ENCODE results near the gene RHOXF1.
"Not testable (repeated sequence)": the region's sequence is repeated elsewhere in the genome, so short reads cannot be mapped to it uniquely, and the experiment has no call there.

Gene RHOXF1

GRCh38 chrX:120136840-120137239, 21.1 kb upstream of the RHOXF1 start:
- H3K27me3 ChIP-seq (ENCODE audit: low read depth, low read length), result no peaks in the 10 kb centered on the region
- H3K36me3 ChIP-seq (replicated peaks; ENCODE audit: low read depth, low read length), result no peaks in the 10 kb centered on the region
- H3K27ac ChIP-seq (ENCODE audit: low read length), result no peak overlapping the region
- H4K20me1 ChIP-seq (ENCODE audit: insufficient read depth, low read length), result no peaks in the 10 kb centered on the region
- no peak overlapping the region for H2AFZ ChIP-seq (ENCODE audit: low read depth, low read length)
- peaks cover 9% of the 10 kb centered on the region; the same call in 1 of the 2 replicates for H3K4me1 ChIP-seq (ENCODE audit: low read length)
- no peaks in the 10 kb centered on the region for H3K9me3 ChIP-seq (ENCODE audit: insufficient read depth, low read length)
- no peak overlapping the region for H3K4me3 ChIP-seq (ENCODE audit: low read length)
- H3K79me2 ChIP-seq (ENCODE audit: low read length), result no peaks in the 10 kb centered on the region
- TF ChIP-seq CTCF (IDR thresholded peaks at IDR 0.05; ENCODE audit: low read depth, low read length) (no peak), EZH2phosphoT487 (IDR thresholded peaks at IDR 0.05; ENCODE audit: low read depth) (no peak)
- H3K4me2 ChIP-seq (ENCODE audit: low read length), result no peak overlapping the region
- H3K9ac ChIP-seq (ENCODE audit: low read length), result no peak overlapping the region

GRCh38 chrX:120136128-120136527, 20.4 kb upstream of the RHOXF1 start:
- Histone ChIP-seq H3K79me2 (ENCODE audit: low read length) (no peaks in the 10 kb centered on the region), H3K4me1 (ENCODE audit: low read length) (peaks cover 9% of the 10 kb centered on the region; the same call in 1 of the 2 replicates), H3K9ac (ENCODE audit: low read length) (no peak overlapping the region), H3K36me3 (replicated peaks; ENCODE audit: low read depth, low read length) (no peaks in the 10 kb centered on the region), H3K27ac (ENCODE audit: low read length) (no peak overlapping the region), H3K27me3 (ENCODE audit: low read depth, low read length) (no peaks in the 10 kb centered on the region), H3K9me3 (ENCODE audit: insufficient read depth, low read length) (no peaks in the 10 kb centered on the region), H3K4me3 (ENCODE audit: low read length) (no peak overlapping the region), H4K20me1 (ENCODE audit: insufficient read depth, low read length) (no peaks in the 10 kb centered on the region), H2AFZ (ENCODE audit: low read depth, low read length) (no peak overlapping the region), H3K4me2 (ENCODE audit: low read length) (no peak overlapping the region)
- TF ChIP-seq EZH2phosphoT487 (IDR thresholded peaks at IDR 0.05; ENCODE audit: low read depth) (no peak), CTCF (IDR thresholded peaks at IDR 0.05; ENCODE audit: low read depth, low read length) (no peak)

GRCh38 chrX:120128306-120128846, 12.7 kb upstream of the RHOXF1 start:
- not testable (repeated sequence) for H4K20me1 ChIP-seq (ENCODE audit: insufficient read depth, low read length); H3K4me3 ChIP-seq (ENCODE audit: low read length); H3K27ac ChIP-seq (ENCODE audit: low read length); H2AFZ ChIP-seq (ENCODE audit: low read depth, low read length); H3K36me3 ChIP-seq (replicated peaks; ENCODE audit: low read depth, low read length); H3K4me1 ChIP-seq (ENCODE audit: low read length); H3K79me2 ChIP-seq (ENCODE audit: low read length); H3K27me3 ChIP-seq (ENCODE audit: low read depth, low read length); H3K4me2 ChIP-seq (ENCODE audit: low read length); H3K9ac ChIP-seq (ENCODE audit: low read length); H3K9me3 ChIP-seq (ENCODE audit: insufficient read depth, low read length)

- no peak overlapping the region for H2AFZ ChIP-seq (ENCODE audit: low read depth, low read length)
- no peak for TF ChIP-seq EZH2phosphoT487 (IDR thresholded peaks at IDR 0.05; ENCODE audit: low read depth)
- no peak for TF ChIP-seq CTCF (IDR thresholded peaks at IDR 0.05; ENCODE audit: low read depth, low read length)
Observed at GRCh38 chrX:120125444-120125843, 9.7 kb upstream of the RHOXF1 start.

More at GRCh38 chrX:120125444-120125843, 9.7 kb upstream of the RHOXF1 start:
- Histone ChIP-seq H3K9ac (ENCODE audit: low read length) (no peak overlapping the region), H3K27ac (ENCODE audit: low read length) (no peak overlapping the region), H4K20me1 (ENCODE audit: insufficient read depth, low read length) (no peaks in the 10 kb centered on the region), H3K79me2 (ENCODE audit: low read length) (no peaks in the 10 kb centered on the region), H3K27me3 (ENCODE audit: low read depth, low read length) (no peaks in the 10 kb centered on the region), H3K4me3 (ENCODE audit: low read length) (no peak overlapping the region), H3K4me1 (ENCODE audit: low read length) (no peaks in the 10 kb centered on the region), H3K36me3 (replicated peaks; ENCODE audit: low read depth, low read length) (no peaks in the 10 kb centered on the region), H3K4me2 (ENCODE audit: low read length) (no peak overlapping the region), H3K9me3 (ENCODE audit: insufficient read depth, low read length) (no peaks in the 10 kb centered on the region)
